SIG-M5 treated with dmso at 0.1 percent for 504 hours (cell line): ENCODE measurements around the gene ERLEC1.
"Not testable (repeated sequence)": the region's sequence is repeated elsewhere in the genome, so short reads cannot be mapped to it uniquely, and the experiment has no call there.

Experiments
- DNase-seq: peaks from one replicate; lab custom pipeline; 2025; ENCODE audit not compliant: unreplicated experiment; lab: John Stamatoyannopoulos, UW

Gene ERLEC1

GRCh38 chr2:53829273-53829979 is 42.6 kb downstream of the ERLEC1 start:
- no peak for DNase-seq

GRCh38 chr2:53829980-53830290 is 43.1 kb downstream of the ERLEC1 start:
- DNase-seq: not testable (repeated sequence)

GRCh38 chr2:53840580-53840979 is 53.7 kb downstream of the ERLEC1 start:
- DNase-seq: no peak

- not testable (repeated sequence) for DNase-seq
Observed at GRCh38 chr2:53841651-53842050, 54.8 kb downstream of the ERLEC1 start.

GRCh38 chr2:53842891-53843290 is 56.0 kb downstream of the ERLEC1 start:
- DNase-seq: no peak

GRCh38 chr2:53843595-53843994 is 56.8 kb downstream of the ERLEC1 start:
- no peak for DNase-seq

GRCh38 chr2:53848062-53848461 is 61.2 kb downstream of the ERLEC1 start:
- DNase-seq: peak; percentile 16

GRCh38 chr2:53851052-53851757 is 64.4 kb downstream of the ERLEC1 start:
- DNase-seq: not testable (repeated sequence)

- DNase-seq: no peak
Observed at GRCh38 chr2:53852532-53852931, 65.7 kb downstream of the ERLEC1 start.

GRCh38 chr2:53854678-53855077 is 67.8 kb downstream of the ERLEC1 start:
- no peak for DNase-seq

- no peak for DNase-seq
Observed at GRCh38 chr2:53856272-53856671, 69.4 kb downstream of the ERLEC1 start.

GRCh38 chr2:53859206-53860181 is 72.7 kb downstream of the ERLEC1 start, which contains the start of gene GPR75:
Gene GPR75, minus strand, starts transcription at chr2:53859967. Its CDS starts 5,211 bp downstream, at chr2:53854756.
- no peak for DNase-seq

GRCh38 chr2:53861824-53862223 is 75.0 kb downstream of the ERLEC1 start:
- DNase-seq: no peak

GRCh38 chr2:53863538-53864227 is 76.8 kb downstream of the ERLEC1 start:
- DNase-seq: no peak

- DNase-seq: no peak
Observed at GRCh38 chr2:53865264-53865663, 78.4 kb downstream of the ERLEC1 start.

- DNase-seq: no peak
Observed at GRCh38 chr2:53865962-53866361, 79.1 kb downstream of the ERLEC1 start.

GRCh38 chr2:53867169-53867568 is 80.3 kb downstream of the ERLEC1 start:
- no peak for DNase-seq

GRCh38 chr2:53867773-53868172 is 80.9 kb downstream of the ERLEC1 start:
- DNase-seq: no peak
